Activated naive CD4-positive, alpha-beta T cell treated with anti-CD3 and anti-CD28 coated beads, Interleukin-2, amount 10 ng/mL, durations not matched to agents 7 days and 5 days (primary cell): ENCODE measurements around the gene WTAP.
A peak's percentile ranks its signal among the peaks of the same experiment; 100 is the strongest.

Experiments
- CTCF ChIA-PET: fragments of 350-600 bp; sonication (Branson Sonifier 250); formaldehyde crosslinking; loops from one replicate; lab custom pipeline; 2021; ENCODE audit warnings: antibody characterized with exemption; lab: Charles Lee
- DNase-seq: peaks from one replicate; pipeline ENCODE4 v3.0.0-alpha.2; 2020
- H3K27ac Mint-ChIP-seq: one replicate; pipeline ENCODE4 v1.8.0; 2021; ENCODE audit warnings: mild to moderate bottlenecking, moderate library complexity, mixed read lengths
- H3K27me3 Mint-ChIP-seq: one replicate; pipeline ENCODE4 v1.8.0; 2021; ENCODE audit warnings: mild to moderate bottlenecking, mixed read lengths
- H3K36me3 Mint-ChIP-seq: one replicate; pipeline ENCODE4 v1.8.0; 2021; ENCODE audit warnings: mixed read lengths
- H3K4me1 Mint-ChIP-seq: one replicate; pipeline ENCODE4 v1.8.0; 2021; ENCODE audit warnings: mixed read lengths
- H3K4me3 Mint-ChIP-seq: one replicate; pipeline ENCODE4 v1.8.0; 2021; ENCODE audit warnings: mild to moderate bottlenecking, moderate library complexity, mixed read lengths
- H3K9me3 Mint-ChIP-seq: one replicate; pipeline ENCODE4 v1.8.0; 2021; ENCODE audit warnings: mixed read lengths

Gene WTAP

GRCh38 chr6:159753081-159753872, 26.0 kb downstream of the WTAP start:
- CTCF ChIA-PET, result interaction anchor here (0.7 kb wide), 1 partner anchor 37 kb away, joined by 3 read pairs; no protein-coding TSS in a partner anchor
- H3K27ac Mint-ChIP-seq, result no peak overlapping the region
- H3K4me3 Mint-ChIP-seq, result no peak overlapping the region

DNA sequence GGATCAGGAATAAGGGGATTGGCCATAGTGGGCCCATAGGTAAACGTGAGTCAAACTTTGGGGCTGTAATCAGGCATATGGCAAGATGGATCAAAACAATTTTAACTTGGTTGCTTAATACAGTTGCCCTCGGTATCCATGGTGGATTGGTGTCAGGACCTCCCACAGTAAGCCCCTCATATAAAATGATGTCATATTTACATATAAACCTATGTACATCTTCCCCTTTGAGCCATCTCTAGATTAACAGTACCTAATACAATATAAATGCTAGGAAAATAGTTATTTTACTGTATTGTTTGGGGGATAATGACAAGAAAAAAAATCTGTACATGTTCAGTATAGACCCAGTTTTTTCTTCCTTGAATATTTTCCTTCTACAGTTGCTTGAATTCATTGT, 27.1 kb downstream of the WTAP start:
- H3K4me3 Mint-ChIP-seq, result no peak overlapping the region
- DNase-seq, result no peak
- H3K36me3 Mint-ChIP-seq, result peaks cover 64% of the 10 kb centered on the region
- CTCF ChIA-PET, result no interaction called here
- H3K27ac Mint-ChIP-seq, result no peak overlapping the region
- no peaks in the 10 kb centered on the region for H3K27me3 Mint-ChIP-seq
- H3K9me3 Mint-ChIP-seq, result no peaks in the 10 kb centered on the region
- peaks cover 6% of the 10 kb centered on the region for H3K4me1 Mint-ChIP-seq

More at GRCh38 chr6:159753081-159753872, 26.0 kb downstream of the WTAP start:
- Mint-ChIP-seq H3K9me3 (no peaks in the 10 kb centered on the region), H3K4me1 (peaks cover under 1% of the 10 kb centered on the region), H3K27me3 (no peaks in the 10 kb centered on the region), H3K36me3 (peaks cover 66% of the 10 kb centered on the region)
- DNase-seq, result no peak

- Mint-ChIP-seq H3K9me3 (no peaks in the 10 kb centered on the region), H3K27me3 (no peaks in the 10 kb centered on the region), H3K27ac (peak overlapping the region; percentile 33), H3K4me1 (peaks cover 11% of the 10 kb centered on the region), H3K4me3 (no peak overlapping the region), H3K36me3 (peaks cover 61% of the 10 kb centered on the region)
- CTCF ChIA-PET, result no interaction called here
- DNase-seq, result no peak
These were observed 27.9 kb downstream of the WTAP start for GRCh38 chr6:159754959-159755914.

GRCh38 chr6:159756508-159756907, 29.2 kb downstream of the WTAP start:
- no peak for DNase-seq
- CTCF ChIA-PET, result interaction anchor here (0.9 kb wide), 1 partner anchor 19 kb away, joined by 3 read pairs; no protein-coding TSS in a partner anchor
- no peak overlapping the region for H3K4me3 Mint-ChIP-seq
- no peak overlapping the region for H3K27ac Mint-ChIP-seq
- H3K27me3 Mint-ChIP-seq, result peaks cover 3% of the 10 kb centered on the region
- H3K9me3 Mint-ChIP-seq, result no peaks in the 10 kb centered on the region
- peaks cover 65% of the 10 kb centered on the region for H3K36me3 Mint-ChIP-seq
- peaks cover 21% of the 10 kb centered on the region for H3K4me1 Mint-ChIP-seq

DNA sequence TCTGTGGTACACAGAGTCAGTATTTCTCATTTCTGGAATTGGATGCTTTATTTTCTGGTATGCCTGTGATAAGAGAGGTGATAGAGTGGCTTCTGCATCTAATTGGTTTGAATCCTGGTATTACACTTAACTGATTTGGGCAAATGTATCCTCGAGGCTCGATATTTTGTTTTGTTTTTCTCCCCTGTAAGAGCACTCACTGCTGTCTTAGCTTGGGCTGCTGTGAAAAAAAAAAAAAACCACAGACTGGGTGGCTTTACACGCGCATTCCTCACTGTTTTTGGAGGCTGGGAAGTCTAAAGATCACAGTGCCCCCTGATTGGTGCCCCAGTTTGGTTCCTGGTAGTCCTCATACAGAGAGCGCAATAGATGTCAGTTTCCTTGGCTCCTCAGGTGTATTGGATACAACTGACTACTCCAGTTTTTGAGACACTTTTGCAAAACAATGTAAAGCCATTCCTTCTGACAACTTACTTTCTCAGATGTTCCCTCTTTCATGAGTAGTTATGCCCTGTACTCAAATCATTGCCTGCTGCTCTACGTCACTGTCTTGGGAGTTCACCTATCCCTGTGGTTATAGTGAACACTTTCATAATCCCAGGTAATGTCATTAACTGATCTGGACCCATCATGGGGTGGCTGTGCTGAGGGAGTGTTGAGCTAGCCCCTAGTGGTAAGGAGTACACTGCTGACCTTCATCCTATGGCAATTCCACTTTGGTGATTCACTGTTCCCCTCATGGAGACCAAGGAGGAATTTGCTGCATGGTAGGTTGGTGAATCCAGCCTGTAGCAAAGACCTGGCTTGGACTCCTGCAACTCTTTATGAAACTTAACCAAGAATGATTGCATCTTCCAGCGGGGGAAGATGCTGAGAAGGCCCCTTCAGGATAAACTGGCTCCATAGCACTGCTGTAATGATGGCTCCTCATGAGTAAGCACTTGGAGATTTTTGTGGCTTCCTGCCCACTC, 31.0 kb downstream of the WTAP start:
- Mint-ChIP-seq H3K4me3 (no peak overlapping the region), H3K27me3 (peaks cover 3% of the 10 kb centered on the region), H3K27ac (no peak overlapping the region), H3K4me1 (peaks cover 27% of the 10 kb centered on the region), H3K36me3 (peaks cover 61% of the 10 kb centered on the region), H3K9me3 (no peaks in the 10 kb centered on the region)
- CTCF ChIA-PET, result no interaction called here
- no peak for DNase-seq

DNA sequence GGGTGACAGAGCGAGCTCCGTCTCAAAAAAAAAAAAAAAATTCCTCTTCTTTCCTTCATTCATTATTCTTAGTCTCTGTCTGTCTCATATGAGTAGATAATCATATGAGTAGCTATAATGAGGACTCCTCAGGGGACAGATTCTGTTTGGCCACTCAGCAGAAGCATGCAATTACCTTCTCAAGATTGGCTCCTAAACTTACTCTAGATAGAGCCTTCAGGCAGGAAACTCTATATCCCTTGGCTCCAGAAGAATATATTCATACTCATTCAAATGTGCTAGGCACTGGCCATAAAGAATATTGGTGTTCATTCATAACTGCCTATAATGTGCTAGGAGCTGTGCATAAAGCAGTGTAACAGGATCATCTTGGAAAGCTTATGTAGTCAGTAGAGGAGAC, 32.3 kb downstream of the WTAP start:
- H3K36me3 Mint-ChIP-seq, result peaks cover 56% of the 10 kb centered on the region
- no peaks in the 10 kb centered on the region for H3K9me3 Mint-ChIP-seq
- H3K27me3 Mint-ChIP-seq, result peaks cover 3% of the 10 kb centered on the region
- peaks cover 33% of the 10 kb centered on the region for H3K4me1 Mint-ChIP-seq
- no peak for DNase-seq
- CTCF ChIA-PET, result interaction anchor here (1.8 kb wide), 1 partner anchor 68 kb away, joined by 4 read pairs; no protein-coding TSS in a partner anchor
- H3K27ac Mint-ChIP-seq, result peak overlapping the region; percentile 8
- H3K4me3 Mint-ChIP-seq, result peak overlapping the region; percentile 18

- CTCF ChIA-PET, result interaction anchor here (1.5 to 1.8 kb wide), 2 partner anchors 30 to 69 kb away, joined by 3 to 4 read pairs; partner anchors contain the start of gene MRPL18
- H3K27ac Mint-ChIP-seq, result peak overlapping the region; percentile 98
- peaks cover 38% of the 10 kb centered on the region for H3K4me1 Mint-ChIP-seq
- H3K27me3 Mint-ChIP-seq, result peaks cover 3% of the 10 kb centered on the region
- peak overlapping the region; percentile 93 for H3K4me3 Mint-ChIP-seq
- H3K36me3 Mint-ChIP-seq, result peaks cover 55% of the 10 kb centered on the region
- no peaks in the 10 kb centered on the region for H3K9me3 Mint-ChIP-seq
- DNase-seq, result no peak
These were observed 33.3 kb downstream of the WTAP start for GRCh38 chr6:159760602-159761057.

DNA sequence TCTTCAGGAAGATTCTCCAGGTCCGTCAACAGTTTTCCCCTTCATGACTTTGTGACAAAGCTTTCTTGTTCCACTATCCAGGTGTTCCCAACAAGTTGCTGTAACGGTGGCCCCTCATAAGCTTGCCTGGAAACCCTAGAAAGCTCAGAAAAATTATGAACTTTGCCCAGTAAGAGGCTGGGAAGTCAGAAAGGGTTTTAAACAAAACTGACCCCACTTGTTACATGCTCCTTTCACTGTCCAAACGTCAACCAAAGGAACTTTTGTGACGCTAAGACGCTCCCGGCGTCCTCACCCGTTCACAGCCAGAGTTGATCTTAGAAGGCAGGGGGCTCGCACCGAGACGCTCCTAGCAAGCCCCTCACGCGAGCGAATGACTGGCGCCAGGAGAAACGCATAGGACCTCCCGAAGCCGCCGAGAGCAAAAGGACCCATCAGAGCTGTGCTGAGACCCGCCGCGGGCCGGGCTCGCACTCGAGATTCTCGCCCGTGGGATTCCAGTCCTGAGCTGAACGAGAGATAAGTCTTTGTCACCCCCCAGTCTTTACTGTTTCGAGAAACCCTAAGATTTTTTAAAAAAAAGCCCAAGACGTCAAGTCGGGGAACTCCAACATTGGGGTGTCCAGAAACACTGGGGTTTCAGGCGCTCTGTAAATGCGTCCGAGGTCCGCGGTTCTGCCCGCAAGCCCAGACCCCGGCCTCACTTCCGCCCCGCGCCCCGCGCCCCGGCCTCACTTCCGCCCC, 34.0 kb downstream of the WTAP start:
- peaks cover 3% of the 10 kb centered on the region for H3K27me3 Mint-ChIP-seq
- H3K27ac Mint-ChIP-seq, result peak overlapping the region; percentile 98
- DNase-seq, result peak; percentile 48
- CTCF ChIA-PET, result interaction anchor here (1.5 to 1.8 kb wide), 2 partner anchors 29 to 69 kb away, joined by 3 to 4 read pairs; partner anchors contain the start of gene MRPL18
- peak overlapping the region; percentile 93 for H3K4me3 Mint-ChIP-seq
- H3K9me3 Mint-ChIP-seq, result no peaks in the 10 kb centered on the region
- peaks cover 41% of the 10 kb centered on the region for H3K4me1 Mint-ChIP-seq
- peaks cover 52% of the 10 kb centered on the region for H3K36me3 Mint-ChIP-seq

DNA sequence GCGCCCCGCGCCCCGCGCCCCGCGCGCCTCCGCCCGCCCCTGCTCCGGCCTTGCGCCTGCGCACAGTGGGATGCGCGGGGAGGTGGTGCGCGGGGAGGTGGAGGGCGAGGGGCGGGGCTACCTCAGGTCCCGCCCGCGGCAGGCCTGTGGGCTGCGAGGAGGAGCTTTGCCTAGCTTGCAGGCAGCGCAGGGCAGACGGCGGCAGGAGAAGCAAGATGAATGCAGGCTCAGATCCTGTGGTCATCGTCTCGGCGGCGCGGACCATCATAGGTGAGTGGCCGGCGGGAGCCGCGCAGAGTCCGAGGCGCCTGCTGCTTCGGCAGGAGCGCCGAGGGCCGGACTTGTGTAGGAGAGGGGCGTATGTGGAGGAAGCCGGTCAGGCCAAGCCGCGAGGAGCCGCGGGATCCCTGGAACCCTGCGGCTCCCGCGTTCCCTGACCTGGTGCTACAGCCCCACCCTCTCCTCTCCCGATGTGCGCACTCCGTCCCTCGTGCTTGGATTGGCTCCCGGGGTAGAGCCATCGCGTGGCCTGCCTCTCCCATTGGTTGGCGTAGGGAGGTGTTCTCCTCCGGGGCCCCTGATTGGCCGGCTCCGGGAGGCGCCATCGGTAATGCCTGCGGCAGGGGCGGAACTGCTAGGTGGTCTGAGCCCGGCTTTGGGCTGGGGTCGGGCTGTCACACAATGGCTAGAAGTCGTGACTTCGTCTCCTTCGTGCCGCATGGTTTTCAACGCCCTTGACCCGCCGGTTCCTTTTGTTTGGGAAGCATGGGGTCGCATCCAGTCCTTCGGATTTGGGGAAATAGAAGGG, 34.8 kb downstream of the WTAP start, which contains the start of gene ACAT2:
Gene ACAT2, plus strand, starts transcription at position 173 of the 808 bp plus-strand sequence. Its CDS starts 43 bp downstream, at position 216.
- peak; percentile 96 for DNase-seq
- Mint-ChIP-seq H3K4me3 (peak within 1 kb of the TSS; percentile 93), H3K4me1 (peaks cover 41% of the 10 kb centered on the region), H3K27me3 (peaks cover 3% of the 10 kb centered on the region), H3K36me3 (peaks cover 54% of the 10 kb centered on the region), H3K9me3 (no peaks in the 10 kb centered on the region), H3K27ac (peak within 1 kb of the TSS; percentile 98)
- CTCF ChIA-PET, result no interaction called here

DNA sequence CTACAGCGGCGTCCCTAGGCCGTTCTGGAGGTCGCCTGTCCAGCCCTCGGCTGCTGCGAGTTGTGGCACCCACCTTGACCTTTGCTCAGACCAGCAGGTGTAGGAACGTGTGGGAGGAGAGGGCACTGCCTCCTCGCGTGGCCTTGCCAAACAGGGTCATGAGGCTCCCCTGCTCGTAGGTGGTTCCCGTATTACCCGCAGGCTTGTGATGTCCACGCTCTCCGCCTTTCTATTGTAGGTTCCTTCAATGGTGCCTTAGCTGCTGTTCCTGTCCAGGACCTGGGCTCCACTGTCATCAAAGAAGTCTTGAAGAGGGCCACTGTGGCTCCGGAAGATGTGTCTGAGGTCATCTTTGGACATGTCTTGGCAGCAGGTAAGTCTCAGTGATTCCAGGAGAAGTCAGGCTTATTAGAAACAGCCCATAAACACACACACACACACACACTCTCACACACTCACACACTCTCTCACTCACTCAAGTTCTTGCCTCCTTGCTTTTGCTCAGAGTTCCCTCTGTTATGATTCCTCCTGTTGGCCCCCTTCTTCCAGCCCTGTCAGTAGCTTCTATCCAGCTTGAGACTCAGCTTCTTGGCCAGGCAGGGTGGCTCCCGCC, 35.5 kb downstream of the WTAP start:
- peak overlapping the region; percentile 93 for H3K4me3 Mint-ChIP-seq
- DNase-seq, result peak; percentile 49
- H3K9me3 Mint-ChIP-seq, result no peaks in the 10 kb centered on the region
- H3K27me3 Mint-ChIP-seq, result peaks cover 3% of the 10 kb centered on the region
- CTCF ChIA-PET, result no interaction called here
- H3K4me1 Mint-ChIP-seq, result peaks cover 41% of the 10 kb centered on the region
- peak overlapping the region; percentile 98 for H3K27ac Mint-ChIP-seq
- H3K36me3 Mint-ChIP-seq, result peaks cover 59% of the 10 kb centered on the region

GRCh38 chr6:159766906-159767305, 39.6 kb downstream of the WTAP start:
- CTCF ChIA-PET, result no interaction called here
- Mint-ChIP-seq H3K4me1 (peaks cover 20% of the 10 kb centered on the region), H3K27ac (peak overlapping the region; percentile 33), H3K4me3 (no peak overlapping the region), H3K36me3 (peaks cover 75% of the 10 kb centered on the region), H3K9me3 (no peaks in the 10 kb centered on the region), H3K27me3 (no peaks in the 10 kb centered on the region)
- DNase-seq, result no peak
